Suprapubic skin (tissue), 4 donors: ENCODE data around the gene ETFA.

ENCODE experiments used
- EP300 ChIP-seq: sonication (generic); formaldehyde crosslinking; IDR thresholded peaks from one replicate; pipeline ENCODE4 v1.6.1; 2017; ENCODE audit warnings: antibody characterized with exemption
- POLR2A ChIP-seq, 2 donors: fragments of 450-650 bp; IDR thresholded peaks; one replicate each; pipeline ENCODE4 v1.6.1; 2017; ENCODE audit warnings: antibody characterized with exemption in 2 of 2, mild to moderate bottlenecking in 2 of 2, moderate library complexity in 2 of 2
- POLR2AphosphoS5 ChIP-seq, 3 donors: sonication (generic); formaldehyde crosslinking; IDR thresholded peaks; one replicate each; pipeline ENCODE4 v1.6.1; 2017; ENCODE audit warnings: antibody characterized with exemption in 3 of 3
- TF ChIP-seq, protein P1 (sequence below), 2 donors: fragments of 200-600 bp in 1 of 2; fragments of 450-650 bp in 1 of 2; sonication (generic) in 1 of 2; IDR thresholded peaks; one replicate each; pipeline ENCODE4 v1.5.1; 2016 to 2019; ENCODE audit warnings: antibody characterized with exemption in 2 of 2, mild to moderate bottlenecking in 1 of 2, moderate library complexity in 1 of 2

DNA sequence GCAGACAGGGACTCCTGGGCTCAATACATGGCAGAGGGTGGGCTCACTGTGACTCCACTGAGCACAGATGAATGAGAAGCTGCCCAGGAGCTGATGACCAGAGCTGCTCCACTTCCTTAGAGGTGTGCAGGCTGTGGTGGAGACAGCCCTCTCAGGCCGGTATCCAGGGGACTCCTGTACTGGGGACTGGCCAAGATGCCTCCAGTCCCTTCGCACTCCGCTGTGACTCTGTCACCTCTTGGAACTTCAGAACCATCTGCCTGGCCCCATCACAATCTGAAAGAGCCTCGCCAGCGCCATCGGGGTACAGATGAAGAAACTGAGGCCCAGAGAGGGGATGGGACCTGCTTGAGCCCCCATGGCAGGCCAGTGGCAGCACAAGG, 111.2 kb downstream of the ETFA start:
- TF ChIP-seq POLR2A (IDR thresholded peaks at IDR 0.05) = no peak
- TF ChIP-seq, protein P1, sequence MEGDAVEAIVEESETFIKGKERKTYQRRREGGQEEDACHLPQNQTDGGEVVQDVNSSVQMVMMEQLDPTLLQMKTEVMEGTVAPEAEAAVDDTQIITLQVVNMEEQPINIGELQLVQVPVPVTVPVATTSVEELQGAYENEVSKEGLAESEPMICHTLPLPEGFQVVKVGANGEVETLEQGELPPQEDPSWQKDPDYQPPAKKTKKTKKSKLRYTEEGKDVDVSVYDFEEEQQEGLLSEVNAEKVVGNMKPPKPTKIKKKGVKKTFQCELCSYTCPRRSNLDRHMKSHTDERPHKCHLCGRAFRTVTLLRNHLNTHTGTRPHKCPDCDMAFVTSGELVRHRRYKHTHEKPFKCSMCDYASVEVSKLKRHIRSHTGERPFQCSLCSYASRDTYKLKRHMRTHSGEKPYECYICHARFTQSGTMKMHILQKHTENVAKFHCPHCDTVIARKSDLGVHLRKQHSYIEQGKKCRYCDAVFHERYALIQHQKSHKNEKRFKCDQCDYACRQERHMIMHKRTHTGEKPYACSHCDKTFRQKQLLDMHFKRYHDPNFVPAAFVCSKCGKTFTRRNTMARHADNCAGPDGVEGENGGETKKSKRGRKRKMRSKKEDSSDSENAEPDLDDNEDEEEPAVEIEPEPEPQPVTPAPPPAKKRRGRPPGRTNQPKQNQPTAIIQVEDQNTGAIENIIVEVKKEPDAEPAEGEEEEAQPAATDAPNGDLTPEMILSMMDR (IDR thresholded peaks at IDR 0.05) = no peak
- no peak for TF ChIP-seq EP300
- no peak for TF ChIP-seq POLR2AphosphoS5 (IDR thresholded peaks at IDR 0.05)
